Stimulated activated CD4-positive, alpha-beta T cell treated with anti-CD3 and anti-CD28 coated beads, Interleukin-1b, Interleukin-23, amount 100 ng/mL, for 24 hours (primary cell): ENCODE measurements around the gene DNASE1L2.
A peak's percentile ranks its signal among the peaks of the same experiment; 100 is the strongest.
"Not testable (repeated sequence)": the region's sequence is repeated elsewhere in the genome, so short reads cannot be mapped to it uniquely, and the experiment has no call there.

ENCODE experiments used
- DNase-seq, 4 experiments: peaks; one replicate each; pipeline ENCODE4 v3.0.0-alpha.2; 2020; ENCODE audit warnings: low read depth in 4 of 4, low spot score in 1 of 4

Gene DNASE1L2

DNA sequence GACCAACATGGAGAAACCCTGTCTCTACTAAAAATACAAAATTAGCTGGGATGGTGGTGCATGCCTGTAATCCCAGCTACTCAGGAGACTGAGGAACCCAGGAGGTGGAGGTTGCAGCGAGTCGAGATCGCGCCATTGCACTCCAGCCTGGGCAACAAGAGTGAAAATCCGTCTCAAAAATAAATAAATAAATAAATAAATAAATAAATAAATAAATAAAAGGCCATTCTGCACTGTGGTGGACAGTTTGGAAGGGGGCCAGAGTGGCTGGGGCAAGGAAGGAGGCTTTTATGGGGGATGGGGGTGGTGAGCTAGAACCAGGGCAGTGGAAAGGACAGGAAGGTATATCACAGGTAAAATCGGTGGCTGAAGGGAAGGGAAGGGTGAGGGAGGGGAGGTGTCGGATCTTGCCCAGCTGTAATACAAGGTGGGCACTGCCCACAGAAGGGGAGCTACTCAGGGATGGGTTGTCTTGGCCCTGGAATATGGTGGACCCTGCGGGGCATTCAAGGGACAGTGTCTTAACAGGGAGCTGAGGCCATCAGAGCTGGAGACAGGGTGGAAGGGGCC is 33.0 kb upstream of the DNASE1L2 start:
- DNase-seq: not testable (repeated sequence)

DNA sequence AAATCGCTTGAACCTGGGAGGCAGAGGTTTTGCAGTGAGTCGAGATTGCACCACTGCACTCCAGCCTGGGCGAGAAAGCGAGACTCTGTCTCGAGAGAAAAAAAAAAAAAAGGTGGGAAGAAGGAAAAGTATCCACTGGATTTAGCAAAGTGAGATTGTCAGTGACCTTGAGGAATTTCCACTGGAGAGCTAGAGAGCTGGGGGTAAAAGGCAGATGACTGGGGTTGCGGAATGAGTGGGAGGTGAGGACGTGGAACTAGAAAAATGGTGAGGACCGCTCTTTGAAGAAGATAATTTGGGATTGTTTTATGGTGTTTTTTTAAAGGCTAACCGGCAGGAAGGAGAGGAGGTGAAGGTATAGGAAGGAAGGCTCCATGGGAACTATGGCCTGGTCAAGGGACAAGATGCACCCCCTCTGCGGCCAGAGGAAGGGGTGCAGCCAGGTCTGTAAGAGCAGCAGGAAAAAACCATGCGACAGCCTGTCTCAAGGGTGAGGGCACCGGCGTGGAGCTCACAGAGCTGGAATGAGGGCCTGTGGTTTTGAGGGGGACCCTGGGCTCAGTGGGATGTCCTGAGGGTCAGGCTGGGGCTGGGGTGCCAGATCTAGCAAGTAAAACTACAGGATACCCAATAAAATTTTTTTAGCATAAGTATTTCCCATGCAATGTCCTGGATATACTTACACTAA is 31.7 kb upstream of the DNASE1L2 start:
- DNase-seq: no peak

DNA sequence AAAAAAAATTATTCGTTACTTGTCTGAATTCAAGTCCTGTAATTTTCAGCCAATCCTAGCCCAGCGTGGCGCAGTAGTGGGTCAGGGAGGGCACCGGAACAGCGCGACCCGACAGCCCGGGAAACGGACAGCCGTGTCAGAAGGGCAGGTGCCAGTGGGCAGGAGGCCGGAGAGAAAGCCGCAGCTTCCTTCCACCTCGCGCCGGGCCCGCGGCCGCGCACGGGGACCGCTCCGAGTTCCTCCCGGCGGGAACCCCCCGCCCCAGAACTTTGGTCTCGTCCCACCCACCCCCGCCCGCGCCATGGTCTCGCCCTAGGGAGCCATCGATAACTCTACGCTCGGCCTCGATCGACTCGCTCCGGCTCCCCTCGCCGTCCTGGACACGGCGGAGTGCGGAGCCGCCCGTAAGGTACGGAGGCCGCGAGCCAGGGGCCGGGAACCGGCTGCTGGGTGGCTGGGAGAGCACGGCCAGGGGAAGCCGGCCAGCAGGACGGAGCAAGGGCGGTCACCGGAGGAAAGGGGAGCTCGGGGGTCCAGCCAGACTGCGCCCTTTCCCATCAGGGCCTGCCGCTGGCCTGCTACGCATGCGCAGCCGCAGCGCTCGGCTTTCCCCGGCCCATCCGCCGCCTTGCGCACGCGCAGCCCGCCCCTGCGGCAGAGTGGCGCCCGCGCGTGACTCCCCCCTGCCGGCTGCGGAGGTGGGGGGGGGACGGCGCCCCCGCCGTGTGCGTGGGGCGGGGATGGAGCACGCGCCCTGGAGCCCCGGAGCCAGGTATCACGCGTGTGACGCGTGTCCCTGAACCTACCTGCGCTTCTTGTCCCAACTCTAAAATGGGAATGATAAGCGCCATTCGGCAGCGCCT is 30.9 kb upstream of the DNASE1L2 start, which contains the start of gene MLST8:
MLST8 (plus strand) TSS at position 351 of the 863 bp plus-strand sequence. CDS start 632 bp downstream, outside the sequence.
- peak; percentile 77 to 85 (median 82) for DNase-seq

DNA sequence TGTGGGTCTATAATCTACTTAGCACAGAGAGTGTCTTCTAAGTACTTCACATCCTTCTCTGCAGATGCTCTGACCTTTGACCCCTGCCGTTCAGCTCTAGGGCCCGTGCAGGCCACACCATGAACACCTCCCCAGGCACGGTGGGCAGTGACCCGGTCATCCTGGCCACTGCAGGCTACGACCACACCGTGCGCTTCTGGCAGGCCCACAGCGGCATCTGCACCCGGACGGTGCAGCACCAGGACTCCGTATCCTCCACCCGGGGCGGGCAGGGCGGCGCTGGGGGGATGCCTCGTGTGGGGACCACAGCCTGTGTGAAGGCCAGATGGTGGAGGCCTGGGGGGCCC is 30.3 kb upstream of the DNASE1L2 start:
- no peak for DNase-seq

DNA sequence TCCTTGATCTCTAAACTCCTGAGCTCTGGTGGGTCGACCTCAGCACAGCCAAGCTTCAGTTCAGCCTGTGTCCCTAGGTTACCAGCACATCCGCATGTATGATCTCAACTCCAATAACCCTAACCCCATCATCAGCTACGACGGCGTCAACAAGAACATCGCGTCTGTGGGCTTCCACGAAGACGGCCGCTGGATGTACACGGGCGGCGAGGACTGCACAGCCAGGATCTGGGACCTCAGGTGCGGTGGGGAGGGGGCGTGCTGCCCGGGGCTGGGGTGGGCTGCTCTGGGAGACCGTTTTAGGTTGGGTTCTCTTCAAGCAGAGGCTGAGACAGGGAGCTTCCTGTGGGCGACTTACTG is 29.8 kb upstream of the DNASE1L2 start:
- no peak for DNase-seq

DNA sequence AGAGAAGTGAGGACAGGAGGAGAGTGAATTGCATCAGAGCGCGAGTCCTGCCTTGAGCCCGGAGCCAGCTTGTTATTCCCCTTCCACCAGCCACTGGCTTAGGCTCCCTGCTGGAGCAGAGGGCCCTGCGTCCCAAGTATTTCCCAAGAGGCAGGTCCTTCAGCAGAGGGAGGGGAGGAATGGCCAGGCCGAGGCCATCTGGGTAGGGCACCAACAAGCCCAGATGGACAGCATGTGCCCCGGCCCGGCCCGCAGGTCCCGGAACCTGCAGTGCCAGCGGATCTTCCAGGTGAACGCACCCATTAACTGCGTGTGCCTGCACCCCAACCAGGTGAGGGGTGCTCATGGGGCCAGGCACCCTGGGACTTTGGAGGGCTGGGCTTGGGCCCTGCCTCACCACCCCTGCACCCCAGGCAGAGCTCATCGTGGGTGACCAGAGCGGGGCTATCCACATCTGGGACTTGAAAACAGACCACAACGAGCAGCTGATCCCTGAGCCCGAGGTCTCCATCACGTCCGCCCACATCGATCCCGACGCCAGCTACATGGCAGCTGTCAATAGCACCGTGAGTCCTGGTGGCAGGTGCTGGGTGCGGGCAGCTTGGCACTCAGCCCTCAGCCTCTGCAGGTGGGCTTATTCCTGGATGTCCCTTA is 29.3 kb upstream of the DNASE1L2 start:
- no peak for DNase-seq

DNA sequence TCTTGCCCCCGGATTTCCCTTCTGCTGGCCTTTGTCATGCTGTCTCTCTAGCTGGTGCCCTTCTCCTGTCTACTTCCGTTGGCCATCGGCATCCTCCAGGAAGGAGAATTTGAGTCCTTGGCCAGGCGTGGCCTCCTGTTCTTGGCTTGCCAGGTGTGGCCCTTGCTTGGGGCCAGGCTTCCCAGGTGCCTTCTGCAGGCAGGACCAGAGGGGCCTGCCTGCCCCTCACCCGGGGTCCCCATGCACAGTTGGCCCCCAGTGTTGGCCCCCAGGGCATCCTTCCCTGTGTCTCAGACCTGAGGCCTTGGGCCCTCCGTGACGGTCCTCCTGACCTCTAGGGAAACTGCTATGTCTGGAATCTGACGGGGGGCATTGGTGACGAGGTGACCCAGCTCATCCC is 28.4 kb upstream of the DNASE1L2 start:
- no peak for DNase-seq

DNA sequence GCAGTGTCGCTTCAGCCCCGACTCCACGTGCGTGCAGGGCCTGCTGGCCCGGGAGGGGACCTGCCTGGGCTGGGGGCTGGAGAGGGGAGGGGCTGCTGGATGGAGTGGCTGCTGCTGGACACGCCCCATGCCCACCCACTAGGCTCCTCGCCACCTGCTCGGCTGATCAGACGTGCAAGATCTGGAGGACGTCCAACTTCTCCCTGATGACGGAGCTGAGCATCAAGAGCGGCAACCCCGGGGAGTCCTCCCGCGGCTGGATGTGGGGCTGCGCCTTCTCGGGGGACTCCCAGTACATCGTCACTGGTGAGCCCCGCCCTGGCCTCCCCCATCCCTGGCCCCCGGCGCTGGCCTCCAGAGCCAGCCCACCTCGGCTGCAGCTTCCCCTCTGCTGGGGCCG is 27.9 kb upstream of the DNASE1L2 start:
- no peak for DNase-seq

DNA sequence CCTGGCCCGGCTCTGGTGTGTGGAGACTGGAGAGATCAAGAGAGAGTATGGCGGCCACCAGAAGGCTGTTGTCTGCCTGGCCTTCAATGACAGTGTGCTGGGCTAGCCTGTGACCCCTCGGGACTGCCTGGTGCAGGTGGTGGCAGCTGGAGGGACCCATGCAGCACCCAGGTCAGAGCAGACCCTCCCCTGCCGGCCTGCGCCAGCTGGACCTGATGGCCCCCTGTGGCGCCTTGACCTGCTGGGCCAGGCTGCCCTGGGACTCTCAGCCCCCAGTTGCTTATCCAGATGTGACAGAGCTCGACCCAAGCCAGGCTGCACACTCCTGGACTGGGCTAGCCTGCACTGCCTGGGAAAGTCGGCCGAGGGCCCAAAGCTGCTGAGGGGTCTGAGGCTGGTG is 27.5 kb upstream of the DNASE1L2 start:
- DNase-seq: no peak

DNA sequence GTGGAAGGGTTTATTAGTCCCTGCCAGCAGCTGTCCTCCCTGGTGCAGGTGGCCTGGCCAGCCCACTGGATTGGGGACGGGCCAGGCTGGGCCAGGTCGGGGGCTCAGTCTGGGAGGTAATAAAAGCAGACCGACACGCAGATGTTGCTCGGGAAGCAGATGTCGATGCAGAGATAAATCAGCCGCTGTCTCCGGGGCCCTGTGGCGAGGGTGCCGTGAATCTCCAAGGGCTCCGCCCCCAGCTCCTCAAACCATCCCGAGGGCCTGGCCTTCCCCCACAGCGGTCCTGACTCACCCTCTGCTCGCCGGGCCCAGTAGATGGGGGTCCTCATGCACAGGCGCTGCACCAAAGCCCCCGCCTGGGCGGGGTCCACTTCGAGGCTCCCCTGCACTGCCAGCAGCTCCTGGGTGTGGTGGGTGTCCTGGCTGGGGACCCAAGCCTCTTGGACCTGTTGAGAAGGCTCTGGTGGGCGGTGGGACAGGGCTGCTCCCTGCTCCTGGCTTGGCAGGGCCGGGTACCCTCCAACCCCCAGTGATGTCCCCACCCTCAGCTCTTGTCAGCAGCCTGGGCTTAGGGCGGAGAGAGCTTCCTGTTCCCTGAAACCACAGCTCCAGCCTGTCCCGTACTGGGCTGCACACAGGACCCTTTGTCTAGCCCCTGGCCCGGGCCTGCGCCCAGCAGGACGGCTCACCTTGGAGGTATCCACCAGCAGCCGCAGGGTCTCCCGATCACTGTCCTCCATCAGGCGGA is 26.8 kb upstream of the DNASE1L2 start:
- DNase-seq: no peak

DNA sequence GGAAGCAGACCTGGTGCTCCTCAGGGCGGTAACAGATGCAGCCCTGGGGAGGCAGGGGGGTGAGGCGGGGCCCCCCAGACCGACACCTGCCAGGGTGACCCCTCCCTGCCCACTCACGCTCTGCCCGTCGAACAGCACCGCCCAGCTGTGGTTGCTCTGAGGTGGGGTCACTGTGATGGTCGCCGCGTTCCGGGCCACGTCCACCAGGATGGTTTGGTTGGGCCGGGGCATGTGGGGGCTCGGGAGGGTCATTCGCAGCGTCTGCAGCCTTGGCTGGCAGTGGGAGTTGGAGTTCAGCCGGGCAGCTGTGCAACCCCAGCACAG is 26.3 kb upstream of the DNASE1L2 start:
- no peak for DNase-seq

DNA sequence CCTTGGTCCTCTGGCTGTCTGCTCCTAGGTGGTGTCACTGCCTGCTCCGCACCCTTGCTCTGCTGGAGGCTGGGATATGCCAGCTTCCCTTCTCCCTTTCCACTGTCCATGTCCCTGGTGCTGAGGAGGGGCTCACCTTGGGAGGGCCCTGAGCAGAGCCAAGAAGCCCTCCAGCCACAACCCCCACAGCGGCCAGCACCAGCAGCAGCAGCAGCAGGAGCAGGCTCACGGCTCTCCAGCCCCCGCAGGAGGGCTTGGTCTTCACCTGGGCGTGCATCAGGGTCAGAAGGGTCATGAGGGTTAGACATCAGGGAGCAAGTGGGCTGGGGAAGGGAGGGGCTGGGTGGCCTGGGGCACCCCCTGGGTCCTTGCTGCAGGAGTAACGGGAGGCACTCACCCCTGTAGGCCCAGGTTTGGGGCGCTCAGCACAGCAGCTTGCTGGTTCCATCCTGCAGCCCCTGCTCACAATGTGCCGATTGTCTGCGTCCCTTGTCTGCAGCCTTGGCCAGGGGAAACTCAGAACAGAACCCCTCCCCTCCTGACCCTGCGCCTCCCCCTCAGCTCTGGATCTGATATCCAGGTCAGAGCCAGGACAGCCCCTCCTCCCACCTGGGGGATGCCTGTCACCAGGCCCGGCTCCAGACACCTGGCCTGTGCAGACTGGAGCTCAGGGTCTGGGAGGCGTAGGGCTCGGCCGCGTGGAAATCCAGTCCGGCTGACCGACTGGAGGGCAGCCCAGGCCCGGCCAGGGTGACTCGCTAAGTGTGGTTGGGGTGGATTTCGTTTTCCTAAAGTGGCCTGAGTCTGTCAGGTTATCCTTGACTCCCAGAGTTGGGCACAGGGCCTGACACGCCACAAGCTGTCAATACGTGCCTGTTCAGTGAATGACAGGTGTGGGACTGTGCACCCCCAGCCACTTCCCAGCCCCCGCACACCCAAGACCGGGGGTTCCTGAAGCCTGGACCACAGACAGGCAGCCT is 25.6 kb upstream of the DNASE1L2 start, which contains the start of gene BRICD5:
BRICD5 (minus strand) TSS at position 478 of the 980 bp plus-strand sequence; CDS start at position 448, 30 bp downstream.
- DNase-seq: no peak

DNA sequence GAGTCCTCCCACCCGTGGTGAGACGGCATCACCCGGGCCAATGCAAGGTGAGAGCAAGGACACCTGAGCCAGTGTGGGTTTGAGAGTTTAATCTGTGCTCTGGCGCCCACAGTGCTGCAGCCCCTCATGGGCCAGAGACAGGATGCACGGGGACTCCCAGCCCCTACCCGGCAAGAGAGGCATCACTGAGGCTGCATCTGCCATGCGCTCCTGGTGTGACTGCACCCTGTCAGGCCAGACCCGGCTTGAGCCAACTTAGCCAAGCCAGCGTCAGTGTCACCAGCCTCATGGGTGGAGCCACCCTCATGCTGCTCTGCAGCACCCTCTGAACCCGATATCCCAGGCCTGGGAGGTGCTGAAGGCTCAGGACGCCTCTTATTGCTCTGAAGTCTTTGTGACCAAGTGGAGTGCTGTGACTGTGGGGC is 24.3 kb upstream of the DNASE1L2 start:
- DNase-seq: no peak

DNA sequence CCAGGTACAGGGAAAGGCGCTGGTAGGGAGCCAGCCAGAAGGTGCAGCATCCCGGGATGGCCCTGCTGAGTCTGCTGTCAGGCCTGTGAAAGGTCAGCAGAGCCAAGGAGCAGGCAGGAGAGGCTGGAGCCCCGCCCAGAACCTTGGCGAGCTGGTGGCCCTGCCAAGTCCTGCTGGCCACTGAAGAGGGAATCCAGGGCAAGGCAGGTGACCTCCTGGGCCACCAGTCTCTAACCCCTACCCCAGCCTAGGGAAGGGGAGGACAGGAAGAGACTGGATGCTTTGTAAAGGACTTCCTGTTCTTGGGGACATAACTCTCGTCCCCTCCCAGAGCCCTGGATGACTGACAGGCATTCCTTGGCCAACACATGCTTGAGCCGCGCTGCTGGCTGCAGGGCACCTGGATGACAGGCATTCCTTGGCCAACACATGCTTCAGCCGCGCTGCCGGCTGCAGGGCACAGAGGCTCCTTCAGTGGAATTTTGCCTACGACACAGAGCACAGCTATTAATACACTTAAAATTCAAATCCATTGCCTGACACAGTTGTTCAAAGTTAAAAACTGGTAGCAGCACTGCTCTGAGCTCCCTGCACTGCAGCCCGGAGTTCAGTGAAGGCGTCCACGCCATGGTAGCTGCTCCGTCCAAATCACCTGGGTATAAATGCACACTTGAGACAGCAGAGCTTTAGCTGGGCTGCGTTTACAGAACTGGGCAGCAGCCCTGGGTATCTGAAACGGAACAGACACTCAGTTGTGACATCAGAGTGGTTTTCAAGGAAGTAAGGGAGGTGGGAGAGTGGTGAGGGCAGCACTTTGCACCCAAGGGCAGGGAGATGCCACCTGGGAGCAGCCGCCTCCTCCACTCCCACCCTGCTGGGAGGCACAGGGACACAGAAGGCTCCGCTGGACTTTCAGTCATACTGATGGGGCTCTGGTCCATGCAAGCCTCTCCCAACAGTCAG is 23.6 kb upstream of the DNASE1L2 start:
- no peak for DNase-seq

DNA sequence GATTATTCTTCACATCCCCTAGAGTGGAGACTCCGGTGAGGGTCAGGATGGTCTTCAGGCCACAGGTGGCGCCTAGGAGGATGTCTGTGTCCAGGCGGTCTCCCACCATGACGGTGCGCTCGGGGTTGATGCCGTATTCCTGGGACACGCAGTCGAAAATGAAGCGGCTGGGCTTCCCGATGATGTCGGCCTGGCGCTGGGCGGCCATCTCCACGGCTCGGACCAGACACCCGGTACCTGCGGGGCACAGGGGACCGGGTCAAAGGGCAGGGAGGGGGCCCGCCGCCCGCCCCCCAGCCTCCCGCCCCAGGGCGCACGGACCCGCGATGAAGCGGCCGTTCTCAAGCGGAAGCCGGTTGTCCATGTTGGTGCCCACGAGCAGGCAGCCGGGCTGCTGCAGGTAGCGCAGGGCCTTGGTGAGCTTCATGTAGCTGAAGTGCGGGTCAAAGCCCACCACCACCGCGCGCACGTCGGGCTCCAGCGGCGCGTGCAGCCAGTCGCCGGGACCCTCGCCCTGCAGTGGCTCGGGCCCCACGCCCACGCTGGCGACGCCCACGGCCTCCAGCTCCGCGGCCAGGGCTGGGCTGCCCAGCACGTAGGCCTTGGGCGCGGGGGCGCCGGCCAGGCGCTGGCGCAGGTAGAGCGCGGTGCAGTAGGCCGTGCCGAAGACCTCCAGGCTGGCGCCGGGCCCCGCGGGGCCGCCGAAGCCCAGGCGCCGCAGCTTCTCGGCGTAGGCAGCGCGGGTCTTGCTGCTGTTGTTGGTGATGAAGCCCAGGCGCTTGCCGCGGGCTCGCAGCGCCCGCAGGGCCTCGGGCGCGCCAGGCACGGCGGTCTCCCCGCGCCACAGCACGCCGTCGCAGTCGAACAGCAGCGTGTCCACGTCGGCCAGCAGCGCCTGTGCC is 22.2 kb upstream of the DNASE1L2 start:
- no peak for DNase-seq

DNA sequence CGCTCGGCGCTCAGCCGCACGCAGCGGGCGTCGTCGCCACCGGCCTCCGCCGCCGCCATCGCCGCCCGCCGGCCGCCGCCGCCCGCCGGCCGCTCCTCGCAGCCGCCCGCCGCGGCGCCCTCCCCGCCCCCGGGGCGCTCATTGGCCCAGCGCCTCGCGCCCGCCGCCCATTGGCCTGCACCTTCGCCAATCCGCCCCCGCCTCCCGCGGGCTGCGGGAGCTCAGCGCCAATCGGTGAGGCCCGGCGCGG is 21.6 kb upstream of the DNASE1L2 start, which contains the start of gene PGP:
PGP (minus strand) TSS at position 122 of the 250 bp plus-strand sequence; CDS start at position 59, 63 bp downstream.
- DNase-seq: no peak

DNA sequence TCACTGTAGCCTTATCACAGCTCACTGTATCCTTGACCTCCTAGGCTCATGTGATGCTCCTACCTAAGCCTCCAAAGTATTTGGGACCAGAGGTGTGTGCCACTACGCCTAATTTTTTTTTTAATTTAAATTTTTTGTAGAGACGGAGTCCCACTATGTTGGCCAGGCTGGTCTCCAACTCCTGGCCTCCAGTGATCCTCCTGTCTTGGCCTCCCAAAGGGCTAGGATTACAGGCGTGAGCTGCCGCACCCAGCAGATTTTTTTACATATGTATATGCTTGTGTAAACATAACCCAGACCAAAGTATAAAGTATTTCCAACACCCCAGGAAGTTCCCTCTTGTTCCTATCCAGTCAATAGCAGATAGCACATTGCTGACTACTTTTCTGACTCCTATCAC is 19.9 kb upstream of the DNASE1L2 start:
- DNase-seq: no peak
